HFFc6 (cell line): Measurements from ENCODE around the gene COL8A2. TPM values are rescaled to one million over a fixed set of nuclear protein-coding genes. Genes with fewer than 3 reads are reported as not detected.

Experiments
- DNase-seq: peaks from one replicate; pipeline ENCODE4 v3.0.0-alpha.2; 2018
- H3K27ac Mint-ChIP-seq: 2 replicates; pipeline ENCODE4 v1.8.0; 2020; ENCODE audit warnings: mild to moderate bottlenecking, mixed read lengths
- H3K27me3 Mint-ChIP-seq: 2 replicates; pipeline ENCODE4 v1.8.0; 2021; ENCODE audit warnings: mild to moderate bottlenecking, moderate library complexity, mixed read lengths; ENCODE audit not compliant: insufficient read depth
- H3K36me3 Mint-ChIP-seq: 2 replicates; pipeline ENCODE4 v1.8.0; 2021; ENCODE audit warnings: low read depth, mixed read lengths
- H3K4me1 Mint-ChIP-seq: 2 replicates; pipeline ENCODE4 v1.8.0; 2020; ENCODE audit warnings: low read depth, mixed read lengths
- H3K4me3 Mint-ChIP-seq: 2 replicates; pipeline ENCODE4 v1.8.0; 2020; ENCODE audit warnings: mild to moderate bottlenecking, moderate library complexity, mixed read lengths
- H3K9me3 Mint-ChIP-seq: 2 replicates; pipeline ENCODE4 v1.8.0; 2020; ENCODE audit warnings: mild to moderate bottlenecking, mixed read lengths
- CTCF ChIP-seq: fragments of 200-600 bp; sonication (generic); IDR thresholded peaks from 2 replicates; pipeline ENCODE4 v1.5.0; 2021; ENCODE audit warnings: antibody characterized with exemption, mild to moderate bottlenecking
- total RNA-seq, 6 experiments: library from RNA; stranded (reverse); fragmentation: NEBNext Ultra II Directional; extraction: Animal tissue kit (Norgen Biotek cat#: 25700); gene quantifications; 2 replicates in 1 of 6; 3 replicates in 5 of 6; pipeline ENCODE4 v1.2.3, GENCODE V29; 2021

COL8A2 gene
- total RNA-seq, 6 experiments from 2014 or later = 1.9 to 6.4 (median 2.4) TPM

DNA sequence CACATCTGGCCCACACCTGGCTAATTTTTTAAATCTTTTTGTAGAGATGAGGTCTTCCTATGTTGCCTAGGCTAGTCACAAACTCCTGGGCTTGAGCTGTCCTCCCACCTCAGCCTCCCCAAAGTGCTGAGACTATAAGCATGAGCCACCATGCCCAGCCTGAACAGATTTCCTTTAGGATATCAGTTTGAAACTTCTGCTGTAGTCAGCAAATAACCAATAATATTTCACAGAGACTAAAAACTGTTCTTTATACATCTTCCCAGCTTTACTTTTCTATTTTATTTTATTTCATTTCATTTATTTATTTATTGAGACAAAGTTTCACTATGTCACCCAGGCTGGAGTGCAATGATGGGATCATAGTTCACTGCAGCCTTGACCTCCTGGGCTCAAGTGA is 71.0 kb downstream of the COL8A2 start:
- Mint-ChIP-seq H3K4me3 (no peak overlapping the region), H3K27me3 (no peaks in the 10 kb centered on the region), H3K27ac (no peak overlapping the region), H3K9me3 (no peaks in the 10 kb centered on the region), H3K36me3 (peaks cover 6% of the 10 kb centered on the region), H3K4me1 (no peaks in the 10 kb centered on the region)
- DNase-seq = no peak
- TF ChIP-seq CTCF = no peak

DNA sequence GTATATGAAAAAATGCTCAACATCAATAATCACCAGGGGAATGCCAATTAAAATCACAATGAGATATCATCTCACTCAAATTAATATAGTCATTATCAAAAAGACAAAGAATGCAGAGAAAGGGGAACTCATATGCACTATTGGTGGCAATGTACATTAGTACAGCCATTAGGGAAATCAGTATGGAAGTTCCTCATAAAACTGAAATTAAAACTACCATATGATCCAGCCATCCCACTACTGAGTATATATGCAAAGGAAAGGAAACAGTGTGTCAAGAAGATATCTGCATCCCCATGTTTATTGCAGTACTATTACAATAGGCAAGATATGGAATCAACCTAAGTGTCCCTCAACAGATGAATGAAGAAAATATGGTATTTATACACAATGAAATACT is 73.2 kb downstream of the COL8A2 start:
- DNase-seq = no peak
- H3K4me1 Mint-ChIP-seq = no peaks in the 10 kb centered on the region
- no peaks in the 10 kb centered on the region for H3K9me3 Mint-ChIP-seq
- no peak overlapping the region for H3K27ac Mint-ChIP-seq
- no peak for TF ChIP-seq CTCF
- H3K27me3 Mint-ChIP-seq = no peaks in the 10 kb centered on the region; the same call in 1 of the 2 replicates
- H3K36me3 Mint-ChIP-seq = peaks cover 26% of the 10 kb centered on the region
- no peak overlapping the region for H3K4me3 Mint-ChIP-seq

Other genes starting within 250 kb of the COL8A2 start
- 10 to 100 TPM; 24.7 to 30.6 (median 27.4) TPM for gene AGO1, start 242.0 kb downstream of the COL8A2 start, total RNA-seq
- gene AGO3, start 194.1 kb downstream of the COL8A2 start, total RNA-seq = 10 to 100 TPM; 18.3 to 24.0 (median 21.4) TPM
- gene TEKT2, start 41.1 kb downstream of the COL8A2 start, total RNA-seq = not detected
- 10 to 100 TPM; 24.4 to 30.9 (median 27.0) TPM for gene ADPRS, start 36.3 kb downstream of the COL8A2 start, total RNA-seq
- 10 to 100 TPM; 76.6 to 93.4 (median 78.6) TPM for gene TRAPPC3, start 24.3 kb upstream of the COL8A2 start, total RNA-seq
- gene MAP7D1, start 30.9 kb upstream of the COL8A2 start, total RNA-seq = 100 to 1,000 TPM; 202 to 234 (median 210) TPM
- gene THRAP3, start 99.2 kb upstream of the COL8A2 start, total RNA-seq = 100 to 1,000 TPM; 116 to 126 (median 121) TPM
- 1 to 10 TPM; 2.7 to 5.3 (median 2.9) TPM for gene SH3D21, start 181.1 kb upstream of the COL8A2 start, total RNA-seq
- gene EVA1B, start 198.4 kb upstream of the COL8A2 start, total RNA-seq = 100 to 1,000 TPM; 152 to 206 (median 155) TPM